Small intestine (tissue), 7 donors: ENCODE results near the gene CCDC154. TPM values are rescaled to one million over a fixed set of nuclear protein-coding genes. Genes with fewer than 3 reads are reported as not detected.

Experiments
- DNase-seq, 2 donors: peaks; one replicate each; pipeline versions ENCODE4 v3.0.0 to v3.0.0-alpha.2; 2013
- FAIRE-seq: peaks from 2 replicates; lab custom pipeline; 2012; peaks lifted over from hg19 to GRCh38; lab: Jason Lieb, UNC
- H3K27ac ChIP-seq, 3 donors: one replicate each; pipeline ENCODE4 v1.5.1; 2013; ENCODE audit warnings: low read length in 2 of 3, mild to moderate bottlenecking in 2 of 3, control low read depth in 1 of 3, inconsistent platforms in 1 of 3, low read depth in 1 of 3, moderate library complexity in 1 of 3
- H3K27me3 ChIP-seq, 3 donors: one replicate each; pipeline ENCODE4 v1.6.1; 2013; ENCODE audit warnings: low read length in 3 of 3, inconsistent platforms in 1 of 3; ENCODE audit not compliant: control insufficient read depth in 3 of 3, insufficient read depth in 3 of 3
- H3K36me3 ChIP-seq, 3 donors: one replicate each; pipeline ENCODE4 v1.6.1; 2013; ENCODE audit warnings: low read length in 3 of 3, inconsistent platforms in 1 of 3, low read depth in 1 of 3, mild to moderate bottlenecking in 1 of 3, moderate library complexity in 1 of 3; ENCODE audit not compliant: control insufficient read depth in 3 of 3, insufficient read depth in 2 of 3
- H3K4me1 ChIP-seq, 3 donors: one replicate each; pipeline ENCODE4 v1.6.1; 2013; ENCODE audit warnings: low read length in 2 of 3, inconsistent platforms in 1 of 3, low read depth in 1 of 3, mild to moderate bottlenecking in 1 of 3, moderate library complexity in 1 of 3; ENCODE audit not compliant: control insufficient read depth in 3 of 3, insufficient read depth in 2 of 3
- H3K4me3 ChIP-seq, 3 donors: one replicate each; pipeline ENCODE4 v1.5.1; 2013; ENCODE audit warnings: low read length in 3 of 3, control low read depth in 1 of 3, inconsistent platforms in 1 of 3, low read depth in 1 of 3, mild to moderate bottlenecking in 1 of 3, moderate library complexity in 1 of 3
- H3K9me3 ChIP-seq, 2 donors: one replicate each; pipeline ENCODE4 v1.6.1; 2013; ENCODE audit warnings: low read depth in 1 of 2, low read length in 1 of 2; ENCODE audit not compliant: control insufficient read depth in 2 of 2, insufficient read depth in 1 of 2
- WGBS, 3 donors: extraction: QIAGEN DNeasy Blood & Tissue Kit; methylation state at CpG; one replicate each; pipeline ENCODE4 v1.1.7; 2013; 5-methylcytosine and 5-hydroxymethylcytosine counted together
- polyA plus RNA-seq, 4 donors: library from polyadenylated mRNA; stranded (reverse) in 3 of 4; unstranded in 1 of 4; fragments of 200-250 nt in 3 of 4; fragments of 120-200 nt in 1 of 4; gene quantifications; one replicate each; pipeline versions ENCODE4 v1.2.1 to v1.2.3, GENCODE V29; 2013
- donor health status: healthy with polysubstance abuse.
- donor health status: control.
- donor health status: control.
- donor health status: Bipolar disorder and iron deficiency.
- donor health status: healthy.

Gene CCDC154
- polyA plus RNA-seq, 4 donors = 0.76 to 1.4 (median 1.4) TPM; not detected in 1

GRCh38 chr16:1392826-1393225 lies 51.5 kb downstream of the CCDC154 start:
- no peak overlapping the region for H3K4me3 ChIP-seq
- WGBS, 3 donors = 92 to 95% (median 94%) methylated on average over 17 of the region's 17 CpGs
- no peak for DNase-seq
- no peaks in the 10 kb centered on the region for H3K27me3 ChIP-seq
- H3K36me3 ChIP-seq = peaks cover 13 to 83% (median 23%) of the 10 kb centered on the region in 3 donors
- H3K27ac ChIP-seq = no peak overlapping the region
- no peaks in the 10 kb centered on the region for H3K9me3 ChIP-seq
- no peaks in the 10 kb centered on the region for H3K4me1 ChIP-seq
- FAIRE-seq = no peak

- peaks cover 13 to 82% (median 21%) of the 10 kb centered on the region in 3 donors for H3K36me3 ChIP-seq
- no peaks in the 10 kb centered on the region for H3K4me1 ChIP-seq
- H3K4me3 ChIP-seq = no peak overlapping the region
- WGBS, 3 donors = 81 to 88% (median 81%) methylated on average over 28 of the region's 28 CpGs
- H3K9me3 ChIP-seq = no peaks in the 10 kb centered on the region
- FAIRE-seq (no peak), DNase-seq (no peak)
- H3K27me3 ChIP-seq = no peaks in the 10 kb centered on the region
- no peak overlapping the region for H3K27ac ChIP-seq
Observed at GRCh38 chr16:1390239-1390779, 54.0 kb downstream of the CCDC154 start.

- no peak for FAIRE-seq
Observed at GRCh38 chr16:1389762-1390161, 54.6 kb downstream of the CCDC154 start.

GRCh38 chr16:1387331-1387730 lies 57.0 kb downstream of the CCDC154 start:
- Histone ChIP-seq H3K36me3 (peaks cover 8 to 82% (median 11%) of the 10 kb centered on the region in 3 donors), H3K4me3 (no peak overlapping the region), H3K27ac (no peak overlapping the region), H3K9me3 (no peaks in the 10 kb centered on the region), H3K4me1 (no peaks in the 10 kb centered on the region), H3K27me3 (no peaks in the 10 kb centered on the region)
- FAIRE-seq (no peak), DNase-seq (no peak)
- 92 to 93% (median 93%) methylated on average over 16 of the region's 16 CpGs for WGBS, 3 donors

More at GRCh38 chr16:1389762-1390161, 54.6 kb downstream of the CCDC154 start:
- H3K27ac ChIP-seq = no peak overlapping the region
- no peaks in the 10 kb centered on the region for H3K4me1 ChIP-seq
- H3K4me3 ChIP-seq = no peak overlapping the region
- no peak for DNase-seq
- H3K36me3 ChIP-seq = peaks cover 13 to 85% (median 21%) of the 10 kb centered on the region in 3 donors
- H3K27me3 ChIP-seq = no peaks in the 10 kb centered on the region
- H3K9me3 ChIP-seq = no peaks in the 10 kb centered on the region
- WGBS, 3 donors = 94 to 98% (median 94%) methylated on average over 7 of the region's 7 CpGs

GRCh38 chr16:1385232-1385631 lies 59.1 kb downstream of the CCDC154 start:
- no peak overlapping the region for H3K4me3 ChIP-seq
- no peak overlapping the region for H3K27ac ChIP-seq
- no peak for FAIRE-seq
- H3K27me3 ChIP-seq = no peaks in the 10 kb centered on the region
- H3K36me3 ChIP-seq = peaks cover 6 to 82% (median 8%) of the 10 kb centered on the region in 3 donors
- no peaks in the 10 kb centered on the region for H3K9me3 ChIP-seq
- no peaks in the 10 kb centered on the region for H3K4me1 ChIP-seq
- DNase-seq = no peak
- WGBS, 3 donors = 94 to 96% (median 95%) methylated on average over 38 to 39 of the region's 39 CpGs

Other genes starting within 250 kb of the CCDC154 start
- 10 to 100 TPM in 2 of 4 donors, 1 to 10 TPM in 2; 3.3 to 40.9 (median 14.0) TPM for gene TPSG1, start 219.3 kb downstream of the CCDC154 start, polyA plus RNA-seq
- gene TPSB2, start 214.4 kb downstream of the CCDC154 start, polyA plus RNA-seq = 10 to 100 TPM in 2 of 4 donors, 1 to 10 TPM in 1, under 1 TPM in 1; 0.47 to 58.7 (median 20.5) TPM
- 10 to 100 TPM in 2 of 4 donors, 1 to 10 TPM in 1, under 1 TPM in 1; 0.10 to 50.5 (median 15.4) TPM for gene TPSAB1, start 203.9 kb downstream of the CCDC154 start, polyA plus RNA-seq
- 1 to 10 TPM in 1 of 4 donors, under 1 TPM in 2, not detected in 1; 0.06 to 1.3 (median 0.81) TPM for gene TPSD1, start 188.5 kb downstream of the CCDC154 start, polyA plus RNA-seq
- 100 to 1,000 TPM in 1 of 4 donors, 10 to 100 TPM in 3; 38.7 to 123 (median 64.8) TPM for gene UBE2I, start 134.9 kb downstream of the CCDC154 start, polyA plus RNA-seq
- gene BAIAP3, start 110.9 kb downstream of the CCDC154 start, polyA plus RNA-seq = 10 to 100 TPM in 1 of 4 donors, 1 to 10 TPM in 3; 4.5 to 10.5 (median 7.0) TPM
- 10 to 100 TPM; 38.7 to 67.8 (median 57.3) TPM for gene TSR3, start 92.7 kb downstream of the CCDC154 start, polyA plus RNA-seq
- gene GNPTG, start 92.6 kb downstream of the CCDC154 start, polyA plus RNA-seq = 10 to 100 TPM; 34.3 to 84.7 (median 43.9) TPM
- 10 to 100 TPM in 1 of 4 donors, 1 to 10 TPM in 3; 1.9 to 21.1 (median 4.6) TPM for gene UNKL, start 29.9 kb downstream of the CCDC154 start, polyA plus RNA-seq
- 10 to 100 TPM; 15.1 to 36.1 (median 28.2) TPM for gene UQCC4, start 23.8 kb downstream of the CCDC154 start, polyA plus RNA-seq
- gene PERCC1, start 13.5 kb downstream of the CCDC154 start, polyA plus RNA-seq = under 1 TPM in 2 of 4 donors, not detected in 2; 0.58 to 0.69 TPM
- 10 to 100 TPM; 28.4 to 88.3 (median 42.8) TPM for gene CLCN7, start 30.5 kb upstream of the CCDC154 start, polyA plus RNA-seq
- under 1 TPM in 2 of 4 donors, not detected in 2; 0.04 to 0.07 TPM for gene PTX4, start 44.4 kb upstream of the CCDC154 start, polyA plus RNA-seq
- 10 to 100 TPM; 41.3 to 50.3 (median 44.7) TPM for gene TELO2, start 48.8 kb upstream of the CCDC154 start, polyA plus RNA-seq
- 10 to 100 TPM in 1 of 4 donors, 1 to 10 TPM in 3; 1.6 to 23.8 (median 7.0) TPM for gene TMEM204, start 89.1 kb upstream of the CCDC154 start, polyA plus RNA-seq
- gene IFT140, start 167.5 kb upstream of the CCDC154 start, polyA plus RNA-seq = 10 to 100 TPM in 1 of 4 donors, 1 to 10 TPM in 3; 2.2 to 13.2 (median 4.8) TPM
- gene CRAMP1, start 167.8 kb upstream of the CCDC154 start, polyA plus RNA-seq = 10 to 100 TPM in 1 of 4 donors, 1 to 10 TPM in 3; 2.4 to 18.3 (median 8.3) TPM
- gene JPT2, start 233.7 kb upstream of the CCDC154 start, polyA plus RNA-seq = 10 to 100 TPM; 17.0 to 52.4 (median 36.3) TPM